Measurements from ENCODE around the gene UHMK1.
"Not testable (repeated sequence)": the region's sequence is repeated elsewhere in the genome, so short reads cannot be mapped to it uniquely, and the experiment has no call there.

Gene UHMK1

DNA sequence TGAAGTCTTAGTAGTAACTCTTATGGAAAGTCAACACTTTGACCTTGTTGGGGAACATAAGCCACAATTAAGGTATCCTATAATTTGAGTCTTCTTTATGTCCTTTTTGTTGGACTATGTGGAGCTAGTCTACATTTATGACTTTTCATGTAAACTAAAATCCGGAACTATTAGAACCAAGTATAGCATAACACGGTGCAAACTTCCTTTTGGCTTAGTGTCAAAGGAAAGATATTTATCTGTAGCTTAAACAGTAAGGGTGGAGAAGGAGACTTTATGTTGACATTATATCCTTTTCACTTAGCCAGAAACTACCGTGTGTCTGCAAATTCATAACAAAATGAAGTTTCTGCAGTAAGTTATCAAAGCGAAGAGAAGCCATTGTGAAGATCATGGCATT is 71.2 kb downstream of the UHMK1 start:
- DNase-seq, result no peak

DNA sequence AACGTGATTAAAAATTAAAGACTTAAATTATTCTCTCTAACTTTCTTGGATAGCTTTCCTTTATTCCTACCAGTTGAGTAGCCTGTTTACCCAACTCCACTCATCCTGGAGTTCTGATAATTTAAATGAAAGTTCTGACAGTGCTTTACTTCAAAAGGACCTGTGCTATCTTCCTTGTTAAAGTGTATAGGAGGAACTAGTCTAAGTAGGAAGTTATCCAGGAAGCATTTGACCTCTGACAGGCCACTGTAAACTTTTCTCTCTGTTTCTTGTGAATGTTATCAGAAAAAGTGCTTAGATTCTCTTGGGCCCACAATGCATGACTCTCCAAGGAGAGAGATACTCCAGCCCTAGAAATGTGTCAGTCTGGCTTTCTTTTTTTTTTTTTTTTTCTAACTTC is 73.1 kb downstream of the UHMK1 start:
- no peak for DNase-seq

DNA sequence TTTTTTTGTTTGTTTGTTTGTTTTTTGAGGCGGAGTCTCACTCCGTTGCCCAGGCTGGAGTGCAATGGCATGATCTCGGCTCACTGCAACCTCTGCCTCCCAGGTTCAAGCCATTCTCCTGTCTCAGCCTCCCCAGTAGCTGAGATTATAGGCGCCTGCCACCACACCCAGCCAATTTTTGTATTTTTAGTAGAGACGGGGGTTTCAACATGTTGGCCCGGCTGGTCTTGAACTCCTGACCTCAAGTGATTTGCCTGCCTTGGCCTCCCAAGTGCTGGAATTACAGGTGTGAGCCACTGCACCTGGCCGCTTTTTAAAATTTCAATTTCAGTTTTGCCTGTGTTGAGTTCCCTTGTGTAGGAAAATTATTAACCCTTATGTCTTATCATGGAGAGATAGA is 73.5 kb downstream of the UHMK1 start:
- not testable (repeated sequence) for DNase-seq

DNA sequence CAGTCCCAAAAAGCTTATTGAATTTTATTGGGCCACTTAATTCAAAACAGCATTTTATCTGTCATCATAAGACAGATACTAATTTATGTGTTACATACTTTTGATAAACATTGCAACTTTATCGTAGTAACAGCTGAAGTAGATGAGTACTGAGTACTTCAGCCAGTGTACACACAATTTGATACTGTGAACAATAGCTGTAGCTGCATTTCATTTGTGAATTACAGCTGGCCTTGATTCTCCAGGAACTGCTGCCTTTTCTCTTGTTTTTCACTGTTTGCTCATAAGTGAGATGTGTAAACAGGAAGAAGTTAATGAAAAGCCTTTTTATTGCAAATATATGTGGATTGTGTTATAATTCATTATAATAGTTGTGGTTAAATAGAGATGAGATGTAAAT is 74.1 kb downstream of the UHMK1 start:
- DNase-seq, result no peak

DNA sequence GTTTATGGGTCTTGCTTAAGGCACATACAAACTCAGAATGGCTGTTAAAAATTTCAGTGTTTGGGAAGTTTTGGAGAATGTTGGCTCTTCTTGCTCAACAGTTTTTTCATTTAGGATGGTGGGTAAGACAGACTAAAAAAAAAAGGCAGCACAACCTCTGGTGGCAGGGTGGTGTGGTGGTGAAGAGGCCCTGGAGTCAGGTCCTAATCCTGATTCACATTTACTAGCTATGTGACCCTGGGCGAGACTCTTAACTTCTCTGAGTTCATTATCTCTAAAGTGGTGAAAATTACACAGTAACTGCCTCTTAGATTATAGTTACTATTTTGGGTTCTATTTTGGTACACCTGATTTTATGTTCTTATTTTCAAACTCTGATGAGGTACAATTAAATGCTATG is 75.5 kb downstream of the UHMK1 start:
- no peak for DNase-seq

DNA sequence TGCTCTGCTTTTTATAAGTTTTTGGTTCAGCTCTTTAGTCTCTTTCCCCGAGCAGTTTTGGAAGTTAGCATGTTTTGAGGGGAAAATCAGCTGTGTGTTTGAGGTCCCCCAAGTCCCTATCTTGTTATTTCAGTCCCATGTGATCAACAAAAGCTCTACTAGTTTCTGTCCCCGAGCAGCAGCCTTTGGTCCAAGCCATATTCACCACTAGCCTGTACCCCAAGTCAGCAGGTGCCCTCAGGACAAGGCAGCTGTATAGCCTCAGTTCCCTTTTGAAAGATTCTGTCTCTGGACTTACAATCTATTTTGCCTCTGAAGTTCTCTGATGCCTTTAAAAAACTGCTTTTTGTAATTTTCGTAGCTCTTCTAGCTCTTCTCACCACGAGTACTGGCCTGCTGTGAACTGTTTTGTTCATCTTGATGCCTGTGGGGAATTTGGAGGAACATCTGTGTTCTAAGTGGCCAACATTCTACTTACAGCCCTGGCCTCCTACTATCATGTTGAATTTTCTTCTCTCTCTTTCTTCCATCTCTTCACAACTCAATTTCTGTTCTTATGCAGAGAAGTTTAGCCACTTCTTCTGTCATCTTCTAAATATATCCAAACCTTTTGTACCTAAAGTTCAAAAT is 80.6 kb downstream of the UHMK1 start:
- no peak for DNase-seq

DNA sequence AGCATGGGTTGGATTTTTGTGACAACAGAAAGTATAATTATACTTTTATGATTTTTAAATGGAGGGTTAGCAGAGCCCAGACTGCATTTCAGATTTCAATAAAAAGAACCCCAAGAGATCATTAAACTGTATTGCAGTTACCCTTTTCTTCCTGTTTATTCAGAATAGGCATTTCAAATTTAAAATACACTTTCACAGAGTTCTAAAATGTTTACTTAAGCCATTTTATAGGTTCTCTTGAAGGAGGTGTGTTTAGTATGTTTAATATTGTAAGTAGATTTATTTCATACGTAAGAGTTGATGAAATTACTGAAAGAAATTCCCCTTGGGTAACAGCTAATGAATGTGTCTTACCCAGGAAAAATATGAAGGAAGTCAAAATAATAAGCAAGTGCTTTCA is 81.3 kb downstream of the UHMK1 start:
- DNase-seq, result no peak

Measured in activated CD4-positive, alpha-beta T cell treated with anti-CD3 and anti-CD28 coated beads, Interleukin-2, amount 50 U/mL, for 16 hours (primary cell).